Heart left ventricle (tissue), 16 donors: ENCODE data around the gene PRDM10. TPM values are rescaled to one million over a fixed set of nuclear protein-coding genes. Genes with fewer than 3 reads are reported as not detected.

Source experiments
- ATAC-seq, 4 donors: fragments of 200-7000 bp; cut with Tn5 transposase; one replicate each; pipeline ENCODE4 v1.9.1; 2020 to 2022; ENCODE audit warnings: moderate library complexity in 4 of 4, mild to moderate bottlenecking in 3 of 4, moderate number of reproducible peaks in 1 of 4
- DNase-seq, 5 donors: peaks; one replicate each; pipeline ENCODE4 v3.0.0-alpha.2; 2020
- H3K27ac ChIP-seq, 12 donors: fragments of 200-600 bp; sonication (generic) in 4 of 12; one replicate each; pipeline versions ENCODE4 v1.5.0 to v1.8.0; 2016 to 2022; ENCODE audit warnings: mild to moderate bottlenecking in 2 of 12
- H3K27me3 ChIP-seq, 9 donors: fragments of 200-600 bp; sonication (generic) in 2 of 9; one replicate each; pipeline versions ENCODE4 v1.5.1 to v1.8.0; 2016 to 2022; ENCODE audit warnings: mild to moderate bottlenecking in 3 of 9
- H3K36me3 ChIP-seq, 9 donors: fragments of 200-600 bp; sonication (generic) in 2 of 9; one replicate each; pipeline versions ENCODE4 v1.5.0 to v1.8.0; 2018 to 2022; ENCODE audit warnings: mild to moderate bottlenecking in 2 of 9
- H3K4me1 ChIP-seq, 12 donors: fragments of 200-600 bp; sonication (generic) in 4 of 12; one replicate each; pipeline versions ENCODE4 v1.5.0 to v1.8.0; 2016 to 2022; ENCODE audit warnings: mild to moderate bottlenecking in 3 of 12
- H3K4me3 ChIP-seq, 12 donors: fragments of 200-600 bp; sonication (generic) in 4 of 12; one replicate each; pipeline versions ENCODE4 v1.5.0 to v1.8.0; 2017 to 2022; ENCODE audit warnings: mild to moderate bottlenecking in 9 of 12, moderate library complexity in 4 of 12
- H3K9me3 ChIP-seq, 12 donors: fragments of 200-600 bp; sonication (generic) in 4 of 12; one replicate each; pipeline versions ENCODE4 v1.5.0 to v1.8.0; 2016 to 2022; ENCODE audit warnings: mild to moderate bottlenecking in 1 of 12
- CTCF ChIP-seq, 12 donors: fragments of 200-600 bp; sonication (generic) in 4 of 12; IDR thresholded peaks; one replicate each; pipeline versions ENCODE4 v1.5.0 to v1.8.0; 2018 to 2022; ENCODE audit warnings: antibody characterized with exemption in 12 of 12, mild to moderate bottlenecking in 5 of 12
- POLR2A ChIP-seq, 2 donors: fragments of 450-650 bp; IDR thresholded peaks; one replicate each; pipeline ENCODE4 v1.6.1; 2017; ENCODE audit warnings: antibody characterized with exemption in 2 of 2, mild to moderate bottlenecking in 2 of 2, moderate library complexity in 2 of 2
- WGBS, 4 donors: extraction: QIAGEN DNeasy Blood & Tissue Kit in 2 of 4; methylation state at CpG; one replicate each; pipeline versions ENCODE4 v1.1.5 to v1.1.7; 2013 to 2018; 5-methylcytosine and 5-hydroxymethylcytosine counted together
- intact Hi-C, 10 donors: fragments of 100-400 bp; cut with DNase I; formaldehyde crosslinking; loops; one replicate each; pipeline versions ENCODE4 v1.11.1 to v1.14.2; 2022
- polyA plus RNA-seq, 2 donors: library from polyadenylated mRNA; stranded (reverse); fragments of 200-250 nt; gene quantifications; one replicate each; pipeline ENCODE4 v1.2.3, GENCODE V29; 2013
- total RNA-seq, 9 donors: library from RNA; depleted of rRNA in 2 of 9; stranded (reverse); fragments of >200 nt in 2 of 9; fragmentation: NEBNext Ultra II Directional in 3 of 9; extraction: Animal tissue kit (Norgen Biotek cat#: 25700) in 3 of 9; gene quantifications; one replicate each; pipeline versions ENCODE4 v1.1.0 to v1.2.4, GENCODE V29; 2016 to 2023
- donor health status: ischemic (EF 13 %, LVEDD 7.1; RV severe dilation, severe dysfunction).
- donor health status: healthy with polysubstance abuse.
- donor health status: DM: no; HTN: yes; CAD: no.
- donor health status: DM: no; HTN: no; CAD: no.
- donor health status: ischemic (EF 25% LVEDD 6.9; RV normal size, moderate dysfunction).
- donor health status: ischemic (EF 25% LVEDD 5.7; RV mildly dilated, moderate dysfunction).
- donor health status: healthy.
- donor health status: DM: yes; HTN: yes; CAD: no.
- donor health status: ischemic (EF 35%, LVEDD 5.7; RV mildly dilated, moderate dysfunction).
- donor health status: nonischemic (EF 11% LVEDD 7.7; RV severe dilation, severe dysfunction).
- donor health status: DM: yes; HTN: yes; CAD: no.
- donor health status: PGD.
- donor health status: ischemic (EF 29% LVEDD 5.4; RV normal size, mild dysfunction).
- donor health status: nonischemic (EF 23%, LVEDD 6.1; RV moderate dilation, normal function).

Gene PRDM10
- total and polyA plus RNA-seq, 11 donors = 1.6 to 6.8 (median 4.4) TPM

- H3K27me3 ChIP-seq = no peaks in the 10 kb centered on the region
- H3K4me1 ChIP-seq = peaks cover 0 to 5% (median 0%) of the 10 kb centered on the region in 12 donors
- WGBS, 4 donors = 50 to 62% (median 55%) methylated on average over 3 of the region's 3 CpGs
- no peak overlapping the region for H3K27ac ChIP-seq
- DNase-seq = no peak
- TF ChIP-seq POLR2A (IDR thresholded peaks at IDR 0.05) (no peak), CTCF (IDR thresholded peaks at IDR 0.05) (no peak)
- no peak for ATAC-seq
- H3K4me3 ChIP-seq = no peak overlapping the region
- H3K36me3 ChIP-seq = peaks cover 0 to 84% (median 64%) of the 10 kb centered on the region in 9 donors
- intact Hi-C loops = no loop called here
- H3K9me3 ChIP-seq = no peaks in the 10 kb centered on the region
Measured at GRCh38 chr11:129911298-129911697, 91.3 kb downstream of the PRDM10 start.

DNA sequence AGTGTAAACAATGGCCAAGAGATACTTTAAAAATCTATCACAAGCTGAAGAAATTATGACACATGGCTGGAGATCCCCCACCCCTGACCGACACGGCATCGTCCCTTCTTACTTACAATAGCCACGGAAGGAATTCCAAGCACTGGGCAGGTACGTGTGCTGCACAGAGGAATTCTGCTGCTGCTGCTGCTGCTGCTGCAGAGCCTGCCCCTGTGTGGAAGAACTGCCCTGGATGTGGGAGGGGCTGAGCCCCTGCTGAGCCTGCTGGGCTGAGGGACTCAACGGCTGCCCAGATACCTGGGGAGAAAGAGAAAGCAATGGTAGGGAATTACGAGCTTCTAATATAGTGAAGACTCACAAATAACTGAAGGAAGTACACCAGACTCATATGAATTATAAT, 92.3 kb downstream of the PRDM10 start:
- no peaks in the 10 kb centered on the region for H3K9me3 ChIP-seq
- intact Hi-C loops = no loop called here
- 91 to 97% (median 95%) methylated on average over 7 of the region's 7 CpGs for WGBS, 4 donors
- no peak overlapping the region for H3K4me3 ChIP-seq
- H3K27ac ChIP-seq = no peak overlapping the region
- no peak for ATAC-seq
- no peaks in the 10 kb centered on the region for H3K27me3 ChIP-seq
- peaks cover 0 to 84% (median 63%) of the 10 kb centered on the region in 9 donors for H3K36me3 ChIP-seq
- no peak for DNase-seq
- TF ChIP-seq POLR2A (IDR thresholded peaks at IDR 0.05) (no peak), CTCF (IDR thresholded peaks at IDR 0.05) (no peak)
- peaks cover 0 to 5% (median 0%) of the 10 kb centered on the region in 12 donors for H3K4me1 ChIP-seq

- H3K27me3 ChIP-seq = no peaks in the 10 kb centered on the region
- no peak for ATAC-seq
- TF ChIP-seq POLR2A (IDR thresholded peaks at IDR 0.05) = no peak
- no peak for TF ChIP-seq CTCF (IDR thresholded peaks at IDR 0.05)
- H3K4me3 ChIP-seq = no peak overlapping the region
- WGBS, 4 donors = 90 to 95% (median 94%) methylated on average over 8 of the region's 8 CpGs
- no peak overlapping the region for H3K27ac ChIP-seq
- DNase-seq = no peak
- H3K4me1 ChIP-seq = no peaks in the 10 kb centered on the region
- peaks cover 0 to 89% (median 51%) of the 10 kb centered on the region in 9 donors for H3K36me3 ChIP-seq
- intact Hi-C loops = no loop called here
- H3K9me3 ChIP-seq = no peaks in the 10 kb centered on the region
Measured at GRCh38 chr11:129905402-129905801, 97.2 kb downstream of the PRDM10 start.

DNA sequence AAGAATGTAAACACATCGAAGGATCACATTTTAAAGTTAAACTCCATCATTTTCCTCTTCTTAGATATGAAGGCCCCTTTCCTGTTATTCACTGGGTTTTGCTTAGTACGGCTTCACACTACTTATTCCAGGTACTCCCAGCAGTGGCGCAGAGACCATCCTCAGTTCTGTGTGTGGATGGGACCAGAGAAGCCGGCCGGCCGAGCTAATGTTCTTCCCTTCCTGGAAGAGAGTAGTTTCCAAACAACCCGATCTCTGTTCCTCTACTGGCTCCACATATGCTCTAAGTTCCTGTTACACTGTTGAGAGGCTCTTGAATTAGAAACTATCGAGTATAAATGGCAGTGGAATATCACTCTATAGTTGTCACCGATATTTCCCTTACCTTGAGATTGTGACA, 106.6 kb downstream of the PRDM10 start:
- H3K9me3 ChIP-seq = no peaks in the 10 kb centered on the region
- intact Hi-C loops = loop anchor here in 1 of 10 donors (10.0 kb wide), 1 partner anchor 1019 kb away; the partner anchor contains the start of gene SNX19
- H3K27ac ChIP-seq = peak overlapping the region in 11 of 12 donors; percentile 32 to 87 (median 80)
- no peak for TF ChIP-seq CTCF (IDR thresholded peaks at IDR 0.05)
- no peak for TF ChIP-seq POLR2A (IDR thresholded peaks at IDR 0.05)
- DNase-seq (peak in 1 of 5 donors; percentile 42), ATAC-seq (peak in 2 of 4 donors; percentile 11 to 19)
- 71 to 75% (median 73%) methylated on average over 9 of the region's 9 CpGs for WGBS, 4 donors
- H3K4me1 ChIP-seq = peaks cover 0 to 19% (median 11%) of the 10 kb centered on the region in 12 donors
- H3K36me3 ChIP-seq = peaks cover 0 to 36% (median 20%) of the 10 kb centered on the region in 9 donors
- peak overlapping the region; percentile 61 to 97 (median 82) for H3K4me3 ChIP-seq
- H3K27me3 ChIP-seq = no peaks in the 10 kb centered on the region
